GM12878 (cell line): Measurements from ENCODE around the gene TOX2. TPM values are rescaled to one million over a fixed set of nuclear protein-coding genes. Genes with fewer than 3 reads are reported as not detected.

ENCODE experiments used
- ATAC-seq: fragments of 200-7000 bp; cut with Tn5 transposase; 3 replicates; pipeline ENCODE4 v1.9.1; 2020; ENCODE audit warnings: mild to moderate bottlenecking, moderate library complexity
- BruUV-seq: library from RNA; stranded (reverse); fragments of 400-500 nt; replicated peaks from 2 replicates; lab custom pipeline; 2021; lab: Mats Ljungman, UMichigan
- CTCF ChIA-PET: fragments of 300-600 bp; sonication (Branson Sonifier 250); formaldehyde crosslinking; extraction: SDS; loops from one replicate; lab custom pipeline; 2021; ENCODE audit warnings: inconsistent platforms; lab: Yijun Ruan, JAX
- POLR2A ChIA-PET: fragments of 350-600 bp; formaldehyde crosslinking; extraction: SDS; loops from one replicate; lab custom pipeline; 2021; ENCODE audit warnings: inconsistent platforms; lab: Charles Lee
- RAD21 ChIA-PET: fragments of 300-600 bp; sonication (Branson Sonifier 250); formaldehyde crosslinking; loops from one replicate; lab custom pipeline; 2023; ENCODE audit warnings: antibody characterized with exemption; ENCODE audit not compliant: unreplicated experiment; lab: Charles Lee
- SMC1A ChIA-PET: fragments of 300-600 bp; sonication (Branson Sonifier 250); formaldehyde crosslinking; loops from one replicate; lab custom pipeline; 2023; ENCODE audit not compliant: unreplicated experiment, uncharacterized antibody; lab: Charles Lee
- DNase-seq: peaks from one replicate; pipeline ENCODE4 v3.0.0-alpha.2; 2011; ENCODE audit warnings: low read depth, low spot score
- FAIRE-seq: peaks from 3 replicates; lab custom pipeline; 2011; peaks lifted over from hg19 to GRCh38; lab: Jason Lieb, UNC
- H2AFZ ChIP-seq: 2 replicates; pipeline ENCODE4 v1.6.0; 2011; ENCODE audit warnings: low read depth, low read length, control low read depth; ENCODE audit not compliant: control insufficient read depth
- H3K27ac ChIP-seq: 2 replicates; pipeline ENCODE4 v1.5.1; 2011; ENCODE audit warnings: control low read depth; ENCODE audit not compliant: control insufficient read depth, insufficient read depth
- H3K27me3 ChIP-seq, 2 experiments: replicated peaks in 1 of 2; 2 replicates each; pipeline versions ENCODE4 v1.6.0 to v1.6.1; 2011; ENCODE audit warnings: low read length in 1 of 2; ENCODE audit not compliant: control insufficient read depth in 2 of 2, insufficient read depth in 2 of 2
- H3K36me3 ChIP-seq, 2 experiments: 2 replicates each; pipeline ENCODE4 v1.5.1; 2011; ENCODE audit warnings: low read length in 1 of 2; ENCODE audit not compliant: control insufficient read depth in 2 of 2, insufficient read depth in 2 of 2
- H3K4me1 ChIP-seq: 2 replicates; pipeline ENCODE4 v1.6.1; 2011; ENCODE audit warnings: mild to moderate bottlenecking, low read length, moderate library complexity, mixed read lengths; ENCODE audit not compliant: control insufficient read depth, insufficient read depth
- H3K4me2 ChIP-seq: 2 replicates; pipeline ENCODE4 v1.6.0; 2011; ENCODE audit warnings: control low read depth; ENCODE audit not compliant: control insufficient read depth, insufficient read depth
- H3K4me3 ChIP-seq: fragments of 200-600 bp; sonication (generic); 2 replicates; pipeline ENCODE4 v1.5.1; 2016
- H3K79me2 ChIP-seq: 2 replicates; pipeline ENCODE4 v1.6.0; 2011; ENCODE audit warnings: low read length; ENCODE audit not compliant: control insufficient read depth, insufficient read depth
- H3K9ac ChIP-seq: 2 replicates; pipeline ENCODE4 v1.8.0; 2011; ENCODE audit warnings: low read length, control low read depth, mixed read lengths; ENCODE audit not compliant: control insufficient read depth, insufficient read depth
- H3K9me3 ChIP-seq: replicated peaks from 3 replicates; pipeline ENCODE4 v1.5.1; 2011; ENCODE audit warnings: mild to moderate bottlenecking, low read length; ENCODE audit not compliant: control insufficient read depth, insufficient read depth
- H4K20me1 ChIP-seq: 2 replicates; pipeline ENCODE4 v1.6.0; 2011; ENCODE audit not compliant: control insufficient read depth, insufficient read depth
- EED ChIP-seq: sonication (generic); IDR thresholded peaks from 2 replicates; pipeline ENCODE4 v1.6.1; 2016; ENCODE audit warnings: antibody characterized with exemption, low read depth
- HDAC2 ChIP-seq: fragments of 200-600 bp; sonication (generic); IDR thresholded peaks from 2 replicates; pipeline ENCODE4 v1.6.1; 2017
- JUND ChIP-seq: IDR thresholded peaks from 2 replicates; pipeline ENCODE4 v1.6.1; 2012; ENCODE audit warnings: low read depth, mild to moderate bottlenecking, low read length, improper control_type of control experiment, moderate library complexity
- KDM1A ChIP-seq: fragments of 200-600 bp; sonication (generic); IDR thresholded peaks from 2 replicates; pipeline ENCODE4 v1.6.1; 2016; ENCODE audit warnings: borderline replicate concordance
- RELA ChIP-seq: fragments of 450-650 bp; IDR thresholded peaks from 2 replicates; pipeline ENCODE4 v1.8.0; 2014; ENCODE audit warnings: borderline replicate concordance; ENCODE audit not compliant: partially characterized antibody
- RUNX3 ChIP-seq: IDR thresholded peaks from 2 replicates; pipeline ENCODE4 v1.6.1; 2012; ENCODE audit warnings: low read length, inconsistent platforms
- SIX5 ChIP-seq: IDR thresholded peaks from 2 replicates; pipeline ENCODE4 v1.6.1; 2011; ENCODE audit warnings: mild to moderate bottlenecking, low read depth, low read length, moderate library complexity; ENCODE audit not compliant: severe bottlenecking
- TAF1 ChIP-seq: IDR thresholded peaks from 2 replicates; pipeline ENCODE4 v1.6.1; 2011; ENCODE audit warnings: mild to moderate bottlenecking, low read depth, low read length, borderline replicate concordance
- ZBED1 ChIP-seq: IDR thresholded peaks from 2 replicates; pipeline ENCODE4 v1.6.1; 2016; ENCODE audit warnings: borderline replicate concordance
- ZNF384 ChIP-seq: IDR thresholded peaks from 2 replicates; pipeline ENCODE4 v1.6.1; 2012; ENCODE audit warnings: low read depth, mild to moderate bottlenecking, low read length, improper control_type of control experiment, borderline replicate concordance
- ZNF622 ChIP-seq: fragments of 450-650 bp; IDR thresholded peaks from 2 replicates; pipeline ENCODE4 v1.6.1; 2017; ENCODE audit warnings: mild to moderate bottlenecking, inconsistent platforms
- WGBS: methylation state at CpG from one replicate; pipeline ENCODE4 v1.1.6; 2016; ENCODE audit warnings: low lambda C conversion rate; ENCODE audit not compliant: insufficient replicate concordance, insufficient coverage; ENCODE audit errors: missing lambda C conversion rate; 5-methylcytosine and 5-hydroxymethylcytosine counted together
- in situ Hi-C: fragments of 300-500 bp; cut with MboI; formaldehyde crosslinking; loops from 9 replicates; pipeline ENCODE4 v1.14.3; 2018; ENCODE audit warnings: mixed read lengths
- intact Hi-C: fragments of 100-400 bp; cut with micrococcal nuclease; formaldehyde crosslinking; loops from one replicate; pipeline ENCODE4 v1.14.2; 2022; ENCODE audit not compliant: unreplicated experiment
- polyA plus RNA-seq, 11 experiments: library from polyadenylated mRNA; depleted of rRNA in 4 of 11; unstranded in 6 of 11; stranded (reverse) in 5 of 11; fragments of >200 nt; fragmentation: Nextera tagmentation in 4 of 11; fragmentation: Illumina TruSeq in 1 of 11; extraction: Ambion mirVana in 4 of 11; extraction: Trizol in 1 of 11; gene quantifications; 1 replicate in 1 of 11; 2 replicates in 10 of 11; pipeline versions ENCODE4 v1.2.1 to v1.2.3, GENCODE V29; 2011 to 2016; ENCODE audit warnings: inconsistent platforms in 2 of 11, missing spikeins in 2 of 11, low read depth in 1 of 11
- total RNA-seq, 4 experiments: library from RNA; depleted of rRNA in 3 of 4; stranded (reverse); fragments of >200 nt in 3 of 4; fragmentation: Illumina TruSeq in 1 of 4; extraction: Trizol in 1 of 4; gene quantifications; 2 replicates each; pipeline versions ENCODE4 v1.2.1 to v1.2.3, GENCODE V29; 2013 to 2021
- TF ChIP-seq, protein P1 (sequence below): fragments of 450-650 bp; conservative IDR thresholded peaks from 2 replicates; pipeline ENCODE4 v1.6.1; 2017; ENCODE audit warnings: mild to moderate bottlenecking, moderate library complexity
- TF ChIP-seq, protein P2 (sequence below): fragments of 450-650 bp; formaldehyde crosslinking; IDR thresholded peaks from 2 replicates; pipeline ENCODE4 v1.5.0; 2022; ENCODE audit warnings: mild to moderate bottlenecking, missing genetic modification characterization
- TF ChIP-seq, protein P3 (sequence below): fragments of 450-650 bp; IDR thresholded peaks from 2 replicates; pipeline ENCODE4 v1.6.1; 2017; ENCODE audit warnings: antibody characterized with exemption, mild to moderate bottlenecking, moderate library complexity

Gene TOX2
- total and polyA plus RNA-seq, 10 of the 15 experiments (the other 5 are each of a cell fraction or from before 2014, with no cell fraction given), result 2.6 to 40.5 (median 7.9) TPM

- TF ChIP-seq ZNF622 (no peak), HDAC2 (no peak)
Observed at GRCh38 chr20:43996240-43996930, 81.7 kb downstream of the TOX2 start (continued).

GRCh38 chr20:43999848-44000247 lies 85.2 kb downstream of the TOX2 start:
- ChIA-PET RAD21 (interaction anchor here (1.6 to 4.2 kb wide), 4 partner anchors 11 to 250 kb away, joined by 4 to 28 read pairs (median 12); no protein-coding TSS in a partner anchor), CTCF (interaction anchor here (0.8 to 2.5 kb wide), 5 partner anchors 15 to 253 kb away, joined by 3 to 14 read pairs (median 5); no protein-coding TSS in a partner anchor), SMC1A (interaction anchor here (1.1 to 3.6 kb wide), 12 partner anchors 12 to 237 kb away, joined by 3 to 17 read pairs (median 4); no protein-coding TSS in a partner anchor), POLR2A (interaction anchor here (0.9 to 1.6 kb wide), 2 partner anchors 15 to 57 kb away, joined by 3 to 4 read pairs; no protein-coding TSS in a partner anchor)
- Histone ChIP-seq H3K27ac (no peak overlapping the region), H3K4me2 (no peak overlapping the region), H3K9ac (no peak overlapping the region), H3K4me3 (no peak overlapping the region), H2AFZ (no peak overlapping the region), H3K79me2 (no peaks in the 10 kb centered on the region), H3K36me3 (no peaks in the 10 kb centered on the region), H3K9me3 (no peaks in the 10 kb centered on the region; the same call in 2 of the 3 replicates), H4K20me1 (no peaks in the 10 kb centered on the region), H3K4me1 (peaks cover 16% of the 10 kb centered on the region), H3K27me3 (no peaks in the 10 kb centered on the region)
- no peak for DNase-seq
- intact Hi-C loops (loop anchor here (5.0 kb wide), 1 partner anchor 78 kb away; no protein-coding TSS in a partner anchor), in situ Hi-C loops (no loop called here)
- FAIRE-seq, result no peak
- WGBS, result 62% methylated on average over 4 of the region's 4 CpGs
- BruUV-seq, result no TSS peak
- no peak for ATAC-seq
- no peak for TF ChIP-seq SIX5
- no peak for TF ChIP-seq RELA
- TF ChIP-seq, protein P1, sequence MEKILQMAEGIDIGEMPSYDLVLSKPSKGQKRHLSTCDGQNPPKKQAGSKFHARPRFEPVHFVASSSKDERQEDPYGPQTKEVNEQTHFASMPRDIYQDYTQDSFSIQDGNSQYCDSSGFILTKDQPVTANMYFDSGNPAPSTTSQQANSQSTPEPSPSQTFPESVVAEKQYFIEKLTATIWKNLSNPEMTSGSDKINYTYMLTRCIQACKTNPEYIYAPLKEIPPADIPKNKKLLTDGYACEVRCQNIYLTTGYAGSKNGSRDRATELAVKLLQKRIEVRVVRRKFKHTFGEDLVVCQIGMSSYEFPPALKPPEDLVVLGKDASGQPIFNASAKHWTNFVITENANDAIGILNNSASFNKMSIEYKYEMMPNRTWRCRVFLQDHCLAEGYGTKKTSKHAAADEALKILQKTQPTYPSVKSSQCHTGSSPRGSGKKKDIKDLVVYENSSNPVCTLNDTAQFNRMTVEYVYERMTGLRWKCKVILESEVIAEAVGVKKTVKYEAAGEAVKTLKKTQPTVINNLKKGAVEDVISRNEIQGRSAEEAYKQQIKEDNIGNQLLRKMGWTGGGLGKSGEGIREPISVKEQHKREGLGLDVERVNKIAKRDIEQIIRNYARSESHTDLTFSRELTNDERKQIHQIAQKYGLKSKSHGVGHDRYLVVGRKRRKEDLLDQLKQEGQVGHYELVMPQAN, result no peak
- TF ChIP-seq RUNX3, result no peak
- no peak for TF ChIP-seq JUND
- TF ChIP-seq ZBED1, result no peak
- TF ChIP-seq, protein P2, sequence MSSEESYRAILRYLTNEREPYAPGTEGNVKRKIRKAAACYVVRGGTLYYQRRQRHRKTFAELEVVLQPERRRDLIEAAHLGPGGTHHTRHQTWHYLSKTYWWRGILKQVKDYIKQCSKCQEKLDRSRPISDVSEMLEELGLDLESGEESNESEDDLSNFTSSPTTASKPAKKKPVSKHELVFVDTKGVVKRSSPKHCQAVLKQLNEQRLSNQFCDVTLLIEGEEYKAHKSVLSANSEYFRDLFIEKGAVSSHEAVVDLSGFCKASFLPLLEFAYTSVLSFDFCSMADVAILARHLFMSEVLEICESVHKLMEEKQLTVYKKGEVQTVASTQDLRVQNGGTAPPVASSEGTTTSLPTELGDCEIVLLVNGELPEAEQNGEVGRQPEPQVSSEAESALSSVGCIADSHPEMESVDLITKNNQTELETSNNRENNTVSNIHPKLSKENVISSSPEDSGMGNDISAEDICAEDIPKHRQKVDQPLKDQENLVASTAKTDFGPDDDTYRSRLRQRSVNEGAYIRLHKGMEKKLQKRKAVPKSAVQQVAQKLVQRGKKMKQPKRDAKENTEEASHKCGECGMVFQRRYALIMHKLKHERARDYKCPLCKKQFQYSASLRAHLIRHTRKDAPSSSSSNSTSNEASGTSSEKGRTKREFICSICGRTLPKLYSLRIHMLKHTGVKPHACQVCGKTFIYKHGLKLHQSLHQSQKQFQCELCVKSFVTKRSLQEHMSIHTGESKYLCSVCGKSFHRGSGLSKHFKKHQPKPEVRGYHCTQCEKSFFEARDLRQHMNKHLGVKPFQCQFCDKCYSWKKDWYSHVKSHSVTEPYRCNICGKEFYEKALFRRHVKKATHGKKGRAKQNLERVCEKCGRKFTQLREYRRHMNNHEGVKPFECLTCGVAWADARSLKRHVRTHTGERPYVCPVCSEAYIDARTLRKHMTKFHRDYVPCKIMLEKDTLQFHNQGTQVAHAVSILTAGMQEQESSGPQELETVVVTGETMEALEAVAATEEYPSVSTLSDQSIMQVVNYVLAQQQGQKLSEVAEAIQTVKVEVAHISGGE (CRISPR knock-in tag), result no peak
- no peak for TF ChIP-seq ZNF622
- no peak for TF ChIP-seq ZNF384
- no peak for TF ChIP-seq EED
- TF ChIP-seq TAF1, result no peak
- TF ChIP-seq KDM1A, result no peak
- TF ChIP-seq, protein P3, sequence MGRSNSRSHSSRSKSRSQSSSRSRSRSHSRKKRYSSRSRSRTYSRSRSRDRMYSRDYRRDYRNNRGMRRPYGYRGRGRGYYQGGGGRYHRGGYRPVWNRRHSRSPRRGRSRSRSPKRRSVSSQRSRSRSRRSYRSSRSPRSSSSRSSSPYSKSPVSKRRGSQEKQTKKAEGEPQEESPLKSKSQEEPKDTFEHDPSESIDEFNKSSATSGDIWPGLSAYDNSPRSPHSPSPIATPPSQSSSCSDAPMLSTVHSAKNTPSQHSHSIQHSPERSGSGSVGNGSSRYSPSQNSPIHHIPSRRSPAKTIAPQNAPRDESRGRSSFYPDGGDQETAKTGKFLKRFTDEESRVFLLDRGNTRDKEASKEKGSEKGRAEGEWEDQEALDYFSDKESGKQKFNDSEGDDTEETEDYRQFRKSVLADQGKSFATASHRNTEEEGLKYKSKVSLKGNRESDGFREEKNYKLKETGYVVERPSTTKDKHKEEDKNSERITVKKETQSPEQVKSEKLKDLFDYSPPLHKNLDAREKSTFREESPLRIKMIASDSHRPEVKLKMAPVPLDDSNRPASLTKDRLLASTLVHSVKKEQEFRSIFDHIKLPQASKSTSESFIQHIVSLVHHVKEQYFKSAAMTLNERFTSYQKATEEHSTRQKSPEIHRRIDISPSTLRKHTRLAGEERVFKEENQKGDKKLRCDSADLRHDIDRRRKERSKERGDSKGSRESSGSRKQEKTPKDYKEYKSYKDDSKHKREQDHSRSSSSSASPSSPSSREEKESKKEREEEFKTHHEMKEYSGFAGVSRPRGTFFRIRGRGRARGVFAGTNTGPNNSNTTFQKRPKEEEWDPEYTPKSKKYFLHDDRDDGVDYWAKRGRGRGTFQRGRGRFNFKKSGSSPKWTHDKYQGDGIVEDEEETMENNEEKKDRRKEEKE, result no peak
